Measurements from ENCODE around the gene SOBP.

DNA sequence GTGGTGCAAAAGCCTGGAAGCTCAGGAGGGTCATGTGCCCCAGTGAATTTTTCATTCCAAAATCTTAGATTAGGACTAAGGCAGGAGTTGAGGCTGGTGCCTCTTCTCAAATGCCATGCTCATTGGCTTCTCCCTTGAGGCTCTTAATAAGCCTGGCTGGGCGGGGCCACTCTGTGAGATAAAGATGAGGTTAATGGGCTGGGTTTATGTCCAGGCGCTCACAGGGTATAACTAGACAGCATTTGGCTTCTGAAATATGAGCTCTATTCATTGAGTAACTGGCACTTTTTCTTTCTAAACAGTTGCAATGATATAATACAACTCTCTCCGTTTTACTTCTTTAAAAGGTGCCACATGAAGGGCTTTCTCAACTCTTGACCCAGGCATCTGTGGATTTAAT, 177.9 kb downstream of the SOBP start:
- TF ChIP-seq YY1 (IDR thresholded peaks at IDR 0.05; ENCODE audit: insufficient read depth, insufficient read length) (no peak), ZNF274 (IDR thresholded peaks at IDR 0.05; ENCODE audit: low read depth, low read length) (no peak), SUZ12 (IDR thresholded peaks at IDR 0.05; ENCODE audit: extremely low read depth, insufficient read depth, insufficient read length) (no peak)
